K562 treated with DMSO at 1 percent for 48 hours (cell line): Measurements from ENCODE around the gene GIMAP2. TPM values are rescaled to one million over a fixed set of nuclear protein-coding genes. Genes with fewer than 3 reads are reported as not detected.

Source experiments
- total RNA-seq: library from RNA; unstranded; fragments of 300-600 nt; gene quantifications from 2 replicates; pipeline ENCODE4 v1.2.3, GENCODE V29; 2022; ENCODE audit warnings: low replicate concordance; ENCODE audit errors: extremely low read depth

GIMAP2 gene
- total RNA-seq, result not detected in 2 replicates

DNA sequence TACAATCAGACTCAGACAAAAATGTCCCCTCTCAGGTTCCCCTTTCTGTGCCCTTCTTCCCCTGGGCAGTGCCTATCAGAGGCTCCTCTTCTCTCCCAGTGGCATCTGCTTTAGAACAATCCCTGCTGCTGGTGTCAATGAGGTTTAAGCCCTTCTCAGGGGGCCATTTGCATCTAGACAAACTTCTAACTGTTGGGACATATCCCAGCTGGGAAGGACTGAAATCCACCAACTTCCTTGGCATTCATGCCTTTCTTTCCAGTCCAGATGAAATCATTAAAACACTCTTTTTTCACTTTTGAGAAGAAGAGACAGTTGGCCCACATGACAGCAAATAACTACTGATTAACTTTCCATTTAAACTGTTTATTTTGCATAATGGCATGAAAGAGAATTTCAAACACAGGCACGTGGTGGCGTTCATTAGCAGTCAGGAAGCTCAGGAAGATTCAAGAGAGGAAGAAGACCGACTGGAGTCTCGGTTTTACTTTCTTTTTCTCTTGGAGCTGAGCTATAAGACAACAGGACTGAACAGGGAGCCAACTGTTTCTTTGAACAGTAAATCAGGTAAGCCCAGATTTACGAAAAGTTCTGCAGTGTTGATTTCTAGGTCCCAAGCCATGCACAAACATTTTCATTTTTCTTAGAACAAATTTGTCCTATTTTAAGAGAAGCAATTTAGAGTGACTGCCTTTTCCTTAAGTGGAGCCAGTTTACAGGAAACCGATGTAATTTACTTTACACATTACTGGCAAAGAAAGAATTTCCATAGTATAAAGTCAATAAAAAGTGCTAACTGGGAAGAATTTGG lies at the start of gene GIMAP2:
Gene GIMAP2, plus strand, starts transcription at position 488 of the 811 bp plus-strand sequence. CDS start 1,354 bp downstream, outside the sequence.

DNA sequence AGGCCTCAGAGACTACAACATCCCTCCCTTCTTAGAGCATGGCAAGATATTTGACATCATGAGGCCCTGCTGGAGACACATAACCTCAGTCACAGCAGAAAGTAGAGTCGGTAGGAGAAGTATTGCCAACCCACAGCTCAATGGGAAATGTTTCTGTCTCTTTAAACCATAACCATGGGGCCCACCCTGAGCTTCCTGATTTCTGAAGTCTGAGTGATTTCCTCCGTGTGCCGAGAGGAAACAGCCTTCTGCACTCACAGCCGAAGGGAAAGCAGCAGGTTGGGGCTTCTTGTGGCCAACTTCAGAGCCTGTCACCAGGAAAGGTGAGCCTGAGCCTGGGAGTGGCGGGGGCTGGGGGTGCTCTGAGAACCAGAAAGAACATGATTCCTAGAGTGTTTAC lies 30.9 kb downstream of the GIMAP2 start, which contains the start of gene GIMAP1:
Gene GIMAP1, plus strand, starts transcription at position 246 of the 400 bp plus-strand sequence. CDS start 2,435 bp downstream, outside the sequence.

GRCh38 chr7:150737265-150738055 lies 52.0 kb downstream of the GIMAP2 start, which contains the start of gene GIMAP5:
TSS of gene GIMAP5 (plus strand) at chr7:150737418. CDS start at chr7:150740885, 3,467 bp downstream.

Other genes with a start within 250 kb of the GIMAP2 start
- not detected in 2 replicates for gene GIMAP8, start 235.1 kb upstream of the GIMAP2 start, total RNA-seq
- not detected in 2 replicates for gene GIMAP7, start 170.8 kb upstream of the GIMAP2 start, total RNA-seq
- not detected in 2 replicates for gene GIMAP4, start 118.3 kb upstream of the GIMAP2 start, total RNA-seq
- not detected in 2 replicates for gene GIMAP6, start 53.3 kb upstream of the GIMAP2 start, total RNA-seq
- not detected in 2 replicates for gene GIMAP1, start 30.9 kb downstream of the GIMAP2 start, total RNA-seq
- not detected in 2 replicates for gene GIMAP5, start 51.7 kb downstream of the GIMAP2 start, total RNA-seq
- not detected in 2 replicates for gene TMEM176B, start 114.7 kb downstream of the GIMAP2 start, total RNA-seq
- gene TMEM176A, start 115.1 kb downstream of the GIMAP2 start, total RNA-seq, result not detected in 2 replicates
- not detected in 2 replicates for gene AOC1, start 166.8 kb downstream of the GIMAP2 start, total RNA-seq